Measurements from ENCODE around the gene IL20RA.

Gene IL20RA

DNA sequence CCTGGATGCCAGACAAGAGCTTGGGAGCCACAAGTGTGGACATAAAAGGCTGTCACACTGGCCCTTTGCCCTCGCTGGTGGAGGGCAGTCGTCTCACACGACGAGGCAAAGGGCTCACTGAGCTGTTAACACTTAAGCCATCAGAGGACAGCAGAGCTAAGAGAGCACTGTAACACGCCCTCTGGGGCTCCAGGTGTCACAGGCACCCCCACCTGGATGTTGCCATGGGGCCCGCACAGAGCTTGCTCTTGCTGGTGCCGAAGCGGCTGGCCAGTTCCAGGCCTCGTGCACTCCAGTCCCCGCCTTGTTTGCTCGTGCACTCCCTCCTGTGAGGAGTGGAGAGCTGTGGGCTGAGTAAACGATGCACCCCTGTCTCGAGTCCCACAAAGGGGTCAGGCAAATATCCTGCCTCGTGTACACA is 85.3 kb downstream of the IL20RA start:
- Histone ChIP-seq H3K9ac (no peak overlapping the region), H3K4me1 (ENCODE audit: low read depth, poor library complexity, severe bottlenecking) (no peaks in the 10 kb centered on the region), H3K36me3 (ENCODE audit: insufficient read depth) (no peaks in the 10 kb centered on the region), H4K20me1 (ENCODE audit: insufficient read depth) (no peaks in the 10 kb centered on the region), H3K4me2 (no peak overlapping the region), H3K4me3 (IDR thresholded peaks at IDR 0.05; ENCODE audit: insufficient read depth, low read depth, low read length) (no peak overlapping the region), H3K27ac (no peak overlapping the region), H2AFZ (ENCODE audit: low read depth) (no peak overlapping the region), H3K27me3 (ENCODE audit: insufficient read depth, low read depth) (no peaks in the 10 kb centered on the region), H3K79me2 (ENCODE audit: insufficient read depth, low read depth) (no peaks in the 10 kb centered on the region)
- TF ChIP-seq, protein P1, sequence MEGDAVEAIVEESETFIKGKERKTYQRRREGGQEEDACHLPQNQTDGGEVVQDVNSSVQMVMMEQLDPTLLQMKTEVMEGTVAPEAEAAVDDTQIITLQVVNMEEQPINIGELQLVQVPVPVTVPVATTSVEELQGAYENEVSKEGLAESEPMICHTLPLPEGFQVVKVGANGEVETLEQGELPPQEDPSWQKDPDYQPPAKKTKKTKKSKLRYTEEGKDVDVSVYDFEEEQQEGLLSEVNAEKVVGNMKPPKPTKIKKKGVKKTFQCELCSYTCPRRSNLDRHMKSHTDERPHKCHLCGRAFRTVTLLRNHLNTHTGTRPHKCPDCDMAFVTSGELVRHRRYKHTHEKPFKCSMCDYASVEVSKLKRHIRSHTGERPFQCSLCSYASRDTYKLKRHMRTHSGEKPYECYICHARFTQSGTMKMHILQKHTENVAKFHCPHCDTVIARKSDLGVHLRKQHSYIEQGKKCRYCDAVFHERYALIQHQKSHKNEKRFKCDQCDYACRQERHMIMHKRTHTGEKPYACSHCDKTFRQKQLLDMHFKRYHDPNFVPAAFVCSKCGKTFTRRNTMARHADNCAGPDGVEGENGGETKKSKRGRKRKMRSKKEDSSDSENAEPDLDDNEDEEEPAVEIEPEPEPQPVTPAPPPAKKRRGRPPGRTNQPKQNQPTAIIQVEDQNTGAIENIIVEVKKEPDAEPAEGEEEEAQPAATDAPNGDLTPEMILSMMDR (conservative IDR thresholded peaks at IDR 0.05; ENCODE audit: low read depth, low read length) = no peak

DNA sequence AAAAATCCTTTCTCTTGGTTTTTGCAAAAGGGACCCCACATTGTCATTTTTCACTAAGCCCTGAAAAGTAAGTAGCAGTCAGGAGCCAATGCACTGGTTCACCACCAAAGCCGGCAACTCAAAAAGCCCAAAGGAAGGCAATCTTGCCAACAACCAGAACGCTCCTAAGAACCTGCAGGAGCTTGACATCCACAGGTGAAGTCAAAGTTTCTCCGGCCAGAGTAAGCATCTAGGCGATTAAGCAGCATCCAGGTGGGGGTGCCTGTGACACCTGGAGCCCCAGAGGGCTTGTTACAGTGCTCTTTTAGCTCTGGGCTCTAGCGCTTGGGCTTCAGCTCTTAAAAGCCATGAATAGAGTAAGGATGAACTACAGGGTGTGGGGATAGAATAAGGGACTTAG is 86.6 kb downstream of the IL20RA start:
- H3K4me3 ChIP-seq (IDR thresholded peaks at IDR 0.05; ENCODE audit: insufficient read depth, low read depth, low read length) = no peak overlapping the region
- no peaks in the 10 kb centered on the region for H3K27me3 ChIP-seq (ENCODE audit: insufficient read depth, low read depth)
- no peak overlapping the region for H3K27ac ChIP-seq
- H2AFZ ChIP-seq (ENCODE audit: low read depth) = no peak overlapping the region
- no peak overlapping the region for H3K9ac ChIP-seq
- H4K20me1 ChIP-seq (ENCODE audit: insufficient read depth) = no peaks in the 10 kb centered on the region
- H3K4me1 ChIP-seq (ENCODE audit: low read depth, poor library complexity, severe bottlenecking) = no peaks in the 10 kb centered on the region
- no peak overlapping the region for H3K4me2 ChIP-seq
- H3K36me3 ChIP-seq (ENCODE audit: insufficient read depth) = no peaks in the 10 kb centered on the region
- TF ChIP-seq, protein P1 (conservative IDR thresholded peaks at IDR 0.05; ENCODE audit: low read depth, low read length) = no peak
- no peaks in the 10 kb centered on the region for H3K79me2 ChIP-seq (ENCODE audit: insufficient read depth, low read depth)

DNA sequence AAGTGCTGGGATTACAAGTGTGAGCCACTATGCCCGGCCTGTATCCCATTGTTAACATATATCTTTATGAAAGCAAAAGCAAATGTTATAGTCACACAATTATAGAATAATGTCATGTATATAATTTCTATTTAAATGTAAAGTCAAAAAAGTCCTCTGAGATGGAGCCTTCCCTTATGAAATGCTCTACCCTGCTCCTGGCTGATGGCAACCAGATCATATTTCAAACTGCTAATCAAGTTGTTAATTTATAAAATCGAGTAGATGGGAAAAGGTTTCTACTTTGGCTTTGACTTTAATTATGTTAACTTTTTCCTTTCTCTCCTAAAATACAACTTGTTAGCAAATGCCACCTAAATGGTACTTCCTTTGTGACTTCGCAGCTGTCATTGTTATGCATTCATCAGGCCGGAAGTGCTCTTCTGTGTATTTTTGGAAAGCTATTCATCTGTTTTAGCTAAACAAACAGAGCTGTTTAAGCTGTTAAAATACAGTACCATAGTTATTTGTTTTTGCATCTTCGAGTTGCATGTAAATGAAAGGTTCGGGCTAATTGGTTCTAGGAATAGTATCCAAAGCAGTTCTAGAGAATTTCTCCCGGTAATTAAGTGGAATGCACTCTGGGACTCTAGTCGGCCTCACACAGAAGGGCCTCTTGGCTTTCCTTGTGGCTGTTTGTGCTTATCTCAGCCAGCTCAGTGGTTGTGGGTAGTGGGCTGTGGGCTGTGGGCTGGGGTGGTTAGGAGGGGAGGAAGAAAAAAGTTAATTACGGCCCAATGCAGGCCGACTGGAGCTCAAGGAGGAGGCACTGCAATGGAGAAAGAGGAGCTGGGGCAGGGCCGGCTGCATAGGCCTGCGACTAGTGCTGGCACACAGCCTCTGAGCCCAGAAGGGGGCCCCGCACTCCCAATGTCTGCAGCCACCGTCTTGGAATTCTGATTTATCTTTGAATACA is 87.9 kb downstream of the IL20RA start:
- H3K9ac ChIP-seq = no peak overlapping the region
- no peak overlapping the region for H3K27ac ChIP-seq
- TF ChIP-seq, protein P1 (conservative IDR thresholded peaks at IDR 0.05; ENCODE audit: low read depth, low read length) = no peak
- H3K79me2 ChIP-seq (ENCODE audit: insufficient read depth, low read depth) = no peaks in the 10 kb centered on the region
- H3K36me3 ChIP-seq (ENCODE audit: insufficient read depth) = no peaks in the 10 kb centered on the region
- no peak overlapping the region for H3K4me2 ChIP-seq
- H3K27me3 ChIP-seq (ENCODE audit: insufficient read depth, low read depth) = no peaks in the 10 kb centered on the region
- H2AFZ ChIP-seq (ENCODE audit: low read depth) = no peak overlapping the region
- H3K4me3 ChIP-seq (IDR thresholded peaks at IDR 0.05; ENCODE audit: insufficient read depth, low read depth, low read length) = no peak overlapping the region
- H3K4me1 ChIP-seq (ENCODE audit: low read depth, poor library complexity, severe bottlenecking) = no peaks in the 10 kb centered on the region
- H4K20me1 ChIP-seq (ENCODE audit: insufficient read depth) = no peaks in the 10 kb centered on the region

DNA sequence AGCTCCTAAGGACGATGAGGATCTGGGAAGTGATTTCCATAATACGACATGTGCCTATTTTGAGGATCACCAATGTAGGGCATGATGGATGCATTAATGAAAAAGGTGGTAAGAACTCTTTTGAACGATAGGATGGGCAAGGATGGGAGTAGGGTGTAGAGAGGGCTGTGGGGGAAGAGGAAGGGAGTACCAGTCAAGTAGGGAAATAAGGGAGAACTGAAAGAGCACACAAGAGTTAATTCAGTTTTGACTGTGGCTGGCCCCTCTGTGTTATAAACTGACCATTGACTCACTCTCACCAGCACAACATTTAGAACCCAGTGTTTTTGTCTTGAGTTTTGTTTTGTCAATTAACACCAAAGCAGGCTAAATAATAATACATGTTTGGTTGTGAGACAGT is 89.6 kb downstream of the IL20RA start:
- Histone ChIP-seq H3K27me3 (ENCODE audit: insufficient read depth, low read depth) (no peaks in the 10 kb centered on the region), H2AFZ (ENCODE audit: low read depth) (no peak overlapping the region), H3K36me3 (ENCODE audit: insufficient read depth) (no peaks in the 10 kb centered on the region), H3K9ac (no peak overlapping the region), H3K4me3 (IDR thresholded peaks at IDR 0.05; ENCODE audit: insufficient read depth, low read depth, low read length) (no peak overlapping the region), H3K4me2 (no peak overlapping the region), H3K79me2 (ENCODE audit: insufficient read depth, low read depth) (no peaks in the 10 kb centered on the region), H3K4me1 (ENCODE audit: low read depth, poor library complexity, severe bottlenecking) (no peaks in the 10 kb centered on the region), H3K27ac (no peak overlapping the region), H4K20me1 (ENCODE audit: insufficient read depth) (no peaks in the 10 kb centered on the region)
- TF ChIP-seq, protein P1 (conservative IDR thresholded peaks at IDR 0.05; ENCODE audit: low read depth, low read length) = no peak

Measured in KMS-11 (cell line).